GM19395 (cell line): ENCODE data around the gene CD79B.
"Not testable (repeated sequence)": the region's sequence is repeated elsewhere in the genome, so short reads cannot be mapped to it uniquely, and the experiment has no call there.

Experiments
- ATAC-seq: cut with Tn5 transposase; IDR thresholded peaks from one replicate; pipeline ENCODE4 v1.9.1; 2021; ENCODE audit warnings: mild to moderate bottlenecking, moderate library complexity; ENCODE audit not compliant: unreplicated experiment

Gene CD79B

GRCh38 chr17:63881935-63882601 lies 50.1 kb downstream of the CD79B start, which contains the start of gene GH2:
Gene GH2 (minus strand): TSS chr17:63881944. CDS start chr17:63881801, 143 bp downstream.
- no peak for ATAC-seq

- ATAC-seq: not testable (repeated sequence)
Measured at GRCh38 chr17:63881337-63881736, 50.8 kb downstream of the CD79B start.

- ATAC-seq: no peak
Measured at GRCh38 chr17:63880706-63881105, 51.4 kb downstream of the CD79B start.
